Heart left ventricle (tissue), 13 donors: ENCODE results near the gene ELL.

Source experiments
- POLR2A ChIP-seq, 2 donors: fragments of 450-650 bp; IDR thresholded peaks; one replicate each; pipeline ENCODE4 v1.6.1; 2017; ENCODE audit warnings: antibody characterized with exemption in 2 of 2, mild to moderate bottlenecking in 2 of 2, moderate library complexity in 2 of 2
- TF ChIP-seq, protein P1 (sequence below), 12 donors: fragments of 200-600 bp; sonication (generic) in 4 of 12; IDR thresholded peaks; one replicate each; pipeline versions ENCODE4 v1.5.0 to v1.8.0; 2018 to 2022; ENCODE audit warnings: antibody characterized with exemption in 12 of 12, mild to moderate bottlenecking in 5 of 12
- donor health status: ischemic (EF 13 %, LVEDD 7.1; RV severe dilation, severe dysfunction).
- donor health status: DM: no; HTN: yes; CAD: no.
- donor health status: DM: no; HTN: no; CAD: no.
- donor health status: ischemic (EF 25% LVEDD 6.9; RV normal size, moderate dysfunction).
- donor health status: ischemic (EF 25% LVEDD 5.7; RV mildly dilated, moderate dysfunction).
- donor health status: ischemic (EF 35%, LVEDD 5.7; RV mildly dilated, moderate dysfunction).
- donor health status: nonischemic (EF 11% LVEDD 7.7; RV severe dilation, severe dysfunction).
- donor health status: DM: yes; HTN: yes; CAD: no.
- donor health status: PGD.
- donor health status: ischemic (EF 29% LVEDD 5.4; RV normal size, mild dysfunction).
- donor health status: nonischemic (EF 23%, LVEDD 6.1; RV moderate dilation, normal function).

DNA sequence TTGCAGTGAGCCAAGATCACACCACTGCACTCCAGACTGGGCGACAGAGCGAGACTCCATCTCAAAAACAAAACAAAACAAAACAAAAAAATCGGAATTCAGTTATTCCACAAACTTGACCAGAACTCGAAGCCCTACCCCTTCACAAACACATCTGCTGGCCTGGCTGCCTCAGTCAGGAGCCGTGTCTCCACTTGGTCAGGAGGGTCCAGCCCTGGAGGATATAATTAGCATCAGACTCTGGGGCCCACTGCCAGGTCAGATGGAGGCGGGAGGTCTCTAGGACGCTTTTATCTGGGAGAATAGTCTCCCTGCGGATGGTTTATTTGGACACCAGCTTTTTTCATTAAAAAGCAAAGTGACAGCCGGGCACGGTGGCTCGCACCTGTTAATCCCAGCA, 8.0 kb downstream of the ELL start:
- TF ChIP-seq, protein P1, sequence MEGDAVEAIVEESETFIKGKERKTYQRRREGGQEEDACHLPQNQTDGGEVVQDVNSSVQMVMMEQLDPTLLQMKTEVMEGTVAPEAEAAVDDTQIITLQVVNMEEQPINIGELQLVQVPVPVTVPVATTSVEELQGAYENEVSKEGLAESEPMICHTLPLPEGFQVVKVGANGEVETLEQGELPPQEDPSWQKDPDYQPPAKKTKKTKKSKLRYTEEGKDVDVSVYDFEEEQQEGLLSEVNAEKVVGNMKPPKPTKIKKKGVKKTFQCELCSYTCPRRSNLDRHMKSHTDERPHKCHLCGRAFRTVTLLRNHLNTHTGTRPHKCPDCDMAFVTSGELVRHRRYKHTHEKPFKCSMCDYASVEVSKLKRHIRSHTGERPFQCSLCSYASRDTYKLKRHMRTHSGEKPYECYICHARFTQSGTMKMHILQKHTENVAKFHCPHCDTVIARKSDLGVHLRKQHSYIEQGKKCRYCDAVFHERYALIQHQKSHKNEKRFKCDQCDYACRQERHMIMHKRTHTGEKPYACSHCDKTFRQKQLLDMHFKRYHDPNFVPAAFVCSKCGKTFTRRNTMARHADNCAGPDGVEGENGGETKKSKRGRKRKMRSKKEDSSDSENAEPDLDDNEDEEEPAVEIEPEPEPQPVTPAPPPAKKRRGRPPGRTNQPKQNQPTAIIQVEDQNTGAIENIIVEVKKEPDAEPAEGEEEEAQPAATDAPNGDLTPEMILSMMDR (IDR thresholded peaks at IDR 0.05) = no peak
- no peak for TF ChIP-seq POLR2A (IDR thresholded peaks at IDR 0.05)
